Breast epithelium (tissue), 3 donors: ENCODE measurements around the gene PDSS2.

ENCODE experiments used
- POLR2A ChIP-seq: fragments of 450-650 bp; IDR thresholded peaks from one replicate; pipeline ENCODE4 v1.6.1; 2016; ENCODE audit warnings: antibody characterized with exemption, mild to moderate bottlenecking, moderate library complexity
- POLR2AphosphoS5 ChIP-seq, 3 donors: sonication (generic); formaldehyde crosslinking; IDR thresholded peaks; one replicate each; pipeline ENCODE4 v1.6.1; 2017; ENCODE audit warnings: antibody characterized with exemption in 3 of 3
- TF ChIP-seq, protein P1 (sequence below), 3 donors: fragments of 450-650 bp; IDR thresholded peaks; one replicate each; pipeline ENCODE4 v1.5.1; 2016 to 2017; ENCODE audit warnings: antibody characterized with exemption in 3 of 3, mild to moderate bottlenecking in 3 of 3, moderate library complexity in 3 of 3

DNA sequence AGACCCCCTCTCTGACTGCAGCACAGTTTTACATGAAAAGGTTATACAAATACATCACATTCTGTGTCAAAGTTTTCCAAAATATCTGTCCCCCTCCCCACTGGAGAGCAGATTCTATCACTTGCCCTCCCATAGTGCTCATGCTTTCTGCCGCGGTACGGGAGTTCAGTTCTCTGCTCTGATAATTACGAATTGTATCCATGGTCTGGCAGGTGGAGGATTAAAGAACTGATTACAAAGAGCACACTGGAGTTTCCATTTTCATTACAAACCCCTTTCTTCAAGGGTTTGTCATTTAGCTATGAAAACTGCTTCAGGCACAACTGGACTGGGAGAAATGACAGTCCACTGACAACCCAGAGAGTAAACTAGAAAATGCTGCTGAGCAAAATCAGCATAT is 166.0 kb downstream of the PDSS2 start:
- TF ChIP-seq, protein P1, sequence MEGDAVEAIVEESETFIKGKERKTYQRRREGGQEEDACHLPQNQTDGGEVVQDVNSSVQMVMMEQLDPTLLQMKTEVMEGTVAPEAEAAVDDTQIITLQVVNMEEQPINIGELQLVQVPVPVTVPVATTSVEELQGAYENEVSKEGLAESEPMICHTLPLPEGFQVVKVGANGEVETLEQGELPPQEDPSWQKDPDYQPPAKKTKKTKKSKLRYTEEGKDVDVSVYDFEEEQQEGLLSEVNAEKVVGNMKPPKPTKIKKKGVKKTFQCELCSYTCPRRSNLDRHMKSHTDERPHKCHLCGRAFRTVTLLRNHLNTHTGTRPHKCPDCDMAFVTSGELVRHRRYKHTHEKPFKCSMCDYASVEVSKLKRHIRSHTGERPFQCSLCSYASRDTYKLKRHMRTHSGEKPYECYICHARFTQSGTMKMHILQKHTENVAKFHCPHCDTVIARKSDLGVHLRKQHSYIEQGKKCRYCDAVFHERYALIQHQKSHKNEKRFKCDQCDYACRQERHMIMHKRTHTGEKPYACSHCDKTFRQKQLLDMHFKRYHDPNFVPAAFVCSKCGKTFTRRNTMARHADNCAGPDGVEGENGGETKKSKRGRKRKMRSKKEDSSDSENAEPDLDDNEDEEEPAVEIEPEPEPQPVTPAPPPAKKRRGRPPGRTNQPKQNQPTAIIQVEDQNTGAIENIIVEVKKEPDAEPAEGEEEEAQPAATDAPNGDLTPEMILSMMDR (IDR thresholded peaks at IDR 0.05), result no peak
- no peak for TF ChIP-seq POLR2AphosphoS5 (IDR thresholded peaks at IDR 0.05)
- TF ChIP-seq POLR2A, result no peak
